OCI-LY3 (cell line): ENCODE results near the gene SFXN5.
A peak's percentile ranks its signal among the peaks of the same experiment; 100 is the strongest.

Source experiments
- H2AFZ ChIP-seq: fragments of 200-600, 300-600 bp; shearing (Covaris generic); 2 replicates; pipeline ENCODE4 v1.6.0; 2014; ENCODE audit warnings: antibody characterized with exemption, low read depth, low read length
- H3K27ac ChIP-seq: fragments of 200-600, 300-600 bp; sonication (generic); 2 replicates; pipeline ENCODE4 v1.5.1; 2014; ENCODE audit warnings: mild to moderate bottlenecking, low read length, moderate library complexity, mixed read lengths
- H3K27me3 ChIP-seq: fragments of 200-600, 300-600 bp; sonication (generic); 2 replicates; pipeline ENCODE4 v1.6.1; 2014; ENCODE audit warnings: low read depth, low read length, mixed read lengths
- H3K36me3 ChIP-seq: fragments of 200-600, 300-600 bp; sonication (generic); replicated peaks from 2 replicates; pipeline ENCODE3; 2014; ENCODE audit warnings: low read depth, low read length, mixed read lengths
- H3K4me1 ChIP-seq: fragments of 300-600, 200-600 bp; sonication (generic); 2 replicates; pipeline ENCODE4 v1.6.1; 2014; ENCODE audit warnings: low read length, mixed read lengths
- H3K4me2 ChIP-seq: fragments of 200-600, 300-600 bp; sonication (generic); 2 replicates; pipeline ENCODE4 v1.6.1; 2014; ENCODE audit warnings: low read length, mixed read lengths
- H3K4me3 ChIP-seq: fragments of 300-600, 200-600 bp; sonication (generic); 2 replicates; pipeline ENCODE4 v1.5.1; 2014; ENCODE audit warnings: antibody characterized with exemption, mild to moderate bottlenecking, low read length, moderate library complexity
- H3K79me2 ChIP-seq: fragments of 300-600, 200-600 bp; shearing (Covaris generic); 2 replicates; pipeline ENCODE4 v1.6.1; 2014; ENCODE audit warnings: mild to moderate bottlenecking, low read length, mixed read lengths
- H3K9ac ChIP-seq: fragments of 300-600, 200-600 bp; shearing (Covaris generic); 2 replicates; pipeline ENCODE4 v1.6.0; 2014; ENCODE audit warnings: mild to moderate bottlenecking, low read length, moderate library complexity
- H3K9me3 ChIP-seq: fragments of 200-600, 300-600 bp; shearing (Covaris generic); 2 replicates; pipeline ENCODE4 v1.6.1; 2014; ENCODE audit warnings: low read length, mixed read lengths; ENCODE audit not compliant: insufficient read depth
- H4K20me1 ChIP-seq: fragments of 200-600, 300-600 bp; sonication (generic); 2 replicates; pipeline ENCODE4 v1.6.1; 2016; ENCODE audit warnings: low read length, mixed read lengths; ENCODE audit not compliant: insufficient read depth
- CTCF ChIP-seq: fragments of 200-600, 300-600 bp; sonication (generic); IDR thresholded peaks from 2 replicates; pipeline ENCODE4 v1.5.1; 2014; ENCODE audit warnings: antibody characterized with exemption, low read length, low read depth
- EZH2phosphoT487 ChIP-seq: fragments of 200-600 bp; shearing (Covaris generic); IDR thresholded peaks from 2 replicates; pipeline ENCODE4 v1.6.1; 2018; ENCODE audit warnings: antibody characterized with exemption, mixed run types, low read depth

Gene SFXN5

GRCh38 chr2:73087311-73087710, 15.8 kb upstream of the SFXN5 start:
- H3K27me3 ChIP-seq = no peaks in the 10 kb centered on the region
- peaks cover 7% of the 10 kb centered on the region for H3K4me1 ChIP-seq
- H3K79me2 ChIP-seq = no peaks in the 10 kb centered on the region
- H3K27ac ChIP-seq = no peak overlapping the region
- H3K9me3 ChIP-seq = no peaks in the 10 kb centered on the region
- no peak overlapping the region for H2AFZ ChIP-seq
- H3K4me3 ChIP-seq = no peak overlapping the region
- TF ChIP-seq EZH2phosphoT487 (no peak), CTCF (no peak)
- no peaks in the 10 kb centered on the region for H3K36me3 ChIP-seq
- H4K20me1 ChIP-seq = no peaks in the 10 kb centered on the region
- H3K4me2 ChIP-seq = no peak overlapping the region
- H3K9ac ChIP-seq = no peak overlapping the region

GRCh38 chr2:73085691-73086090, 14.2 kb upstream of the SFXN5 start:
- no peak overlapping the region for H2AFZ ChIP-seq
- H3K4me2 ChIP-seq = no peak overlapping the region
- no peak overlapping the region for H3K9ac ChIP-seq

GRCh38 chr2:73084971-73085370, 13.5 kb upstream of the SFXN5 start:
- H3K79me2 ChIP-seq = no peaks in the 10 kb centered on the region
- H3K36me3 ChIP-seq = no peaks in the 10 kb centered on the region
- peaks cover 4% of the 10 kb centered on the region for H3K4me1 ChIP-seq
- H3K27ac ChIP-seq = no peak overlapping the region
- TF ChIP-seq EZH2phosphoT487 (no peak), CTCF (no peak)
- no peak overlapping the region for H3K4me2 ChIP-seq
- H2AFZ ChIP-seq = no peak overlapping the region
- no peaks in the 10 kb centered on the region for H3K9me3 ChIP-seq
- no peak overlapping the region for H3K9ac ChIP-seq
- H4K20me1 ChIP-seq = no peaks in the 10 kb centered on the region
- no peak overlapping the region for H3K4me3 ChIP-seq
- no peaks in the 10 kb centered on the region for H3K27me3 ChIP-seq

More at GRCh38 chr2:73085691-73086090, 14.2 kb upstream of the SFXN5 start:
- Histone ChIP-seq H3K36me3 (no peaks in the 10 kb centered on the region), H3K9me3 (no peaks in the 10 kb centered on the region), H3K79me2 (no peaks in the 10 kb centered on the region), H3K27me3 (no peaks in the 10 kb centered on the region), H3K4me3 (no peak overlapping the region), H3K27ac (no peak overlapping the region), H4K20me1 (no peaks in the 10 kb centered on the region), H3K4me1 (peaks cover 4% of the 10 kb centered on the region)
- no peak for TF ChIP-seq EZH2phosphoT487
- peak; percentile 93 for TF ChIP-seq CTCF

GRCh38 chr2:73083886-73084800, 12.6 kb upstream of the SFXN5 start:
- no peaks in the 10 kb centered on the region for H3K79me2 ChIP-seq
- peaks cover 4% of the 10 kb centered on the region for H3K4me1 ChIP-seq
- TF ChIP-seq CTCF (no peak), EZH2phosphoT487 (no peak)
- no peak overlapping the region for H2AFZ ChIP-seq
- no peak overlapping the region for H3K27ac ChIP-seq
- no peaks in the 10 kb centered on the region for H4K20me1 ChIP-seq
- no peak overlapping the region for H3K4me2 ChIP-seq
- H3K27me3 ChIP-seq = peaks cover 5% of the 10 kb centered on the region; the same call in 1 of the 2 replicates
- no peak overlapping the region for H3K9ac ChIP-seq
- H3K4me3 ChIP-seq = no peak overlapping the region
- no peaks in the 10 kb centered on the region for H3K36me3 ChIP-seq
- no peaks in the 10 kb centered on the region for H3K9me3 ChIP-seq
